ENCODE data around the gene SCN2A. TPM values are rescaled to one million over a fixed set of nuclear protein-coding genes. Genes with fewer than 3 reads are reported as not detected.
"Not testable (repeated sequence)": the region's sequence is repeated elsewhere in the genome, so short reads cannot be mapped to it uniquely, and the experiment has no call there.

The SCN2A gene
- total RNA-seq, 1 donor from 2014 or later, result 1.5 TPM

DNA sequence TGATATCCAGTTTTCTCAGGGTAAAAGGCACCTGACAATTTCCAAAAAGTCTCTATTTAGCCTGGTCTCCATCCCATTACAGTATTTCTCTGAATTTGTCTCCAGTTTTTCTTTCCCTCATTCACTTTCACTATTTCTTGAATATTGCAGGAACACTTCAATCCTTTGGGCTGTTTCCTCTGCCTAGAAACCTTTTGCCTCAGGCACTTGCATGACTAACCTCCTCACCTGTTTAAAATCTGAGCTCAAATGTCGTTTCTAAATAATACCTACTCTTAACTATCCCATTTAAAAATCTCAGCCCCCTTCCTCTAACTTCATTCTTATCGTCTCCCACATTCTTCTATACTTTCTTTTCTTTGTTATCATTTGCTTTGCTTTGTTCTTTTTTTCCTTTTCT lies 9.0 kb downstream of the SCN2A start:
- TF ChIP-seq, protein P1, sequence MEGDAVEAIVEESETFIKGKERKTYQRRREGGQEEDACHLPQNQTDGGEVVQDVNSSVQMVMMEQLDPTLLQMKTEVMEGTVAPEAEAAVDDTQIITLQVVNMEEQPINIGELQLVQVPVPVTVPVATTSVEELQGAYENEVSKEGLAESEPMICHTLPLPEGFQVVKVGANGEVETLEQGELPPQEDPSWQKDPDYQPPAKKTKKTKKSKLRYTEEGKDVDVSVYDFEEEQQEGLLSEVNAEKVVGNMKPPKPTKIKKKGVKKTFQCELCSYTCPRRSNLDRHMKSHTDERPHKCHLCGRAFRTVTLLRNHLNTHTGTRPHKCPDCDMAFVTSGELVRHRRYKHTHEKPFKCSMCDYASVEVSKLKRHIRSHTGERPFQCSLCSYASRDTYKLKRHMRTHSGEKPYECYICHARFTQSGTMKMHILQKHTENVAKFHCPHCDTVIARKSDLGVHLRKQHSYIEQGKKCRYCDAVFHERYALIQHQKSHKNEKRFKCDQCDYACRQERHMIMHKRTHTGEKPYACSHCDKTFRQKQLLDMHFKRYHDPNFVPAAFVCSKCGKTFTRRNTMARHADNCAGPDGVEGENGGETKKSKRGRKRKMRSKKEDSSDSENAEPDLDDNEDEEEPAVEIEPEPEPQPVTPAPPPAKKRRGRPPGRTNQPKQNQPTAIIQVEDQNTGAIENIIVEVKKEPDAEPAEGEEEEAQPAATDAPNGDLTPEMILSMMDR (IDR thresholded peaks at IDR 0.05; ENCODE audit: unreplicated experiment), result no peak
- no peaks in the 10 kb centered on the region for H3K27me3 Mint-ChIP-seq (ENCODE audit: unreplicated experiment)
- no peaks in the 10 kb centered on the region for H3K9me3 Mint-ChIP-seq (ENCODE audit: unreplicated experiment)
- DNase-seq (ENCODE audit: low spot score), result no peak
- no peak overlapping the region for H3K4me3 Mint-ChIP-seq (ENCODE audit: unreplicated experiment)
- no peaks in the 10 kb centered on the region for H3K36me3 Mint-ChIP-seq (ENCODE audit: low read depth, unreplicated experiment)
- no peak overlapping the region for H3K27ac Mint-ChIP-seq (ENCODE audit: unreplicated experiment)
- H3K4me1 Mint-ChIP-seq (ENCODE audit: unreplicated experiment), result peaks cover 7% of the 10 kb centered on the region

DNA sequence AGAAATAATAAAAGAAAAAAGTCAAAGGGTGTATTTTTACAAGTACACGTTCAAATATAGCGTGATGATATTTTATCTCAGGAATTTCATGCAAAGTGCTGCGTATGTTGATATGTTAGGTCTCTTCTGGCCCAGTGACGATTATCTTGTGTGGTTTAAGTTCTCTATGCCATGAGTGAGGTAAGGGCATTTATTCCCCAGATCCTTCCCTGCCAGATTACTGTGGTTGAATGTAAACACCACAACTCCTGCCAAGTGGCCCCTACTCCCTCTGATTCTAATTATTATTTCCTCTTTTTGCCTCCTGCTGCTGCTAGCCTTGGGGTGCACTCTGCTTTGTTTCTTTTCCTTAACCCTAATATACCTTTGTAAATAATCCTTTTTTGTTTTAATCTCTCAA lies 12.2 kb downstream of the SCN2A start:
- no peaks in the 10 kb centered on the region for H3K9me3 Mint-ChIP-seq (ENCODE audit: unreplicated experiment)
- no peaks in the 10 kb centered on the region for H3K27me3 Mint-ChIP-seq (ENCODE audit: unreplicated experiment)
- H3K36me3 Mint-ChIP-seq (ENCODE audit: low read depth, unreplicated experiment), result no peaks in the 10 kb centered on the region
- H3K27ac Mint-ChIP-seq (ENCODE audit: unreplicated experiment), result no peak overlapping the region
- no peak overlapping the region for H3K4me3 Mint-ChIP-seq (ENCODE audit: unreplicated experiment)
- no peak for DNase-seq (ENCODE audit: low spot score)
- TF ChIP-seq, protein P1 (IDR thresholded peaks at IDR 0.05; ENCODE audit: unreplicated experiment), result no peak
- H3K4me1 Mint-ChIP-seq (ENCODE audit: unreplicated experiment), result peaks cover 7% of the 10 kb centered on the region

DNA sequence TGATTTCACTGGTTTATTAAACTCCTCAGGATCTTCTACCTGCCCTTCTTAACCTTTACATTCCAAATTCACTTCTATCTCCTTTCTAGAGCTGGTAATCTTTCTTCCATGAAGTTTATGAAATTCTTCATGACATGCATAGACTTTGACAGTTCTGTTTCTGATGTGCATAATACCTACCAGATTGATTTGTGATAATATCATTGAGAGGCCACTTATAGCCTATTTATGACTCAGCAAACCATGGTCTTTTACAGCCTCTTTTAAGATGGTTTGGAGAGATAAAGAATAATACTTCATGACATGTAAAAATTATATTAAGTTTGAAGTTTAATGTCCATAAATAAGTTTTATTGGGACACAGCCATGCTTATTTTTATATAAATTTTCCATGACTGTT lies 14.0 kb downstream of the SCN2A start:
- no peaks in the 10 kb centered on the region for H3K27me3 Mint-ChIP-seq (ENCODE audit: unreplicated experiment)

DNA sequence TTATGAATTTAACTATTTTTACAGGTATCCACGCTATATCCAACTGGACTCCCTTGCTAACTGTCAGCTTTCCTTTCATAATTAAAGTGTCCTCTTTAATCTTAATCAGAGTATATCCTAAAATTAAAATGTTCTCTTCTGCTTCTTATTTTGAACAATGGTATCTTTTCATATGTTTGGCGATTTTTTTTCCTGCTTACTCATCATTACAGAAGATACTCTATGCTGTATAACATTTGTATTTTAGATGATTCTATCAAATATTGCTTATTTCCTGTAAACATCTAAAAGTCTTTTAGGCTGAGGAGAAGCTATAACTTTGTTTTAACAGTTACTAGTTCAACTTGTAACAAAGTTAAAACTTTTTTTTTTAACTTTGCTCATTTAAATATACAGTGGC lies 17.4 kb downstream of the SCN2A start:
- TF ChIP-seq, protein P1 (IDR thresholded peaks at IDR 0.05; ENCODE audit: unreplicated experiment), result no peak
- no peak overlapping the region for H3K4me3 Mint-ChIP-seq (ENCODE audit: unreplicated experiment)
- H3K9me3 Mint-ChIP-seq (ENCODE audit: unreplicated experiment), result no peaks in the 10 kb centered on the region
- DNase-seq (ENCODE audit: low spot score), result no peak
- H3K27ac Mint-ChIP-seq (ENCODE audit: unreplicated experiment), result no peak overlapping the region
- no peaks in the 10 kb centered on the region for H3K27me3 Mint-ChIP-seq (ENCODE audit: unreplicated experiment)
- no peaks in the 10 kb centered on the region for H3K36me3 Mint-ChIP-seq (ENCODE audit: low read depth, unreplicated experiment)
- H3K4me1 Mint-ChIP-seq (ENCODE audit: unreplicated experiment), result no peaks in the 10 kb centered on the region

More for the DNA sequence above, 14.0 kb downstream of the SCN2A start:
- Mint-ChIP-seq H3K9me3 (ENCODE audit: unreplicated experiment) (no peaks in the 10 kb centered on the region), H3K4me1 (ENCODE audit: unreplicated experiment) (peaks cover 7% of the 10 kb centered on the region), H3K4me3 (ENCODE audit: unreplicated experiment) (no peak overlapping the region), H3K36me3 (ENCODE audit: low read depth, unreplicated experiment) (no peaks in the 10 kb centered on the region), H3K27ac (ENCODE audit: unreplicated experiment) (no peak overlapping the region)
- no peak for DNase-seq (ENCODE audit: low spot score)
- TF ChIP-seq, protein P1 (IDR thresholded peaks at IDR 0.05; ENCODE audit: unreplicated experiment), result no peak

DNA sequence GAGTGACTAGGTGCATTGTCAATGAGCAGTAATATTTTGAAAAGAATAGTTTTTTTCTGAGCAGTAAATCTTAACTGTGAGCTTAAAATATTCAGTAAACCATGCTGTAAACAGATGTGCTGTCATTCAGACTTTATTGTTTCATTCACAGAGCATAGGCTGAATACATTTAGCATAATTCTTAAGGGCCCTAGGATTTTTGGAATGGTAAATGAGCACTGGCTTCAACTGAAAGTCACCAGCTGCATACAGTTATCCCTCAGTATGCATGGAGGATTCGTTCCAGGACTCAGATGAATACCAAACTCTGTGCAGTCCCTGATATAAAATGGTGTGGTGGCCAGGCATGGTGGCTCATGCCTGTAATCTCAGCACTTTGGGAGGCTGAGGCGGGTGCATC lies 21.1 kb downstream of the SCN2A start:
- H3K9me3 Mint-ChIP-seq (ENCODE audit: unreplicated experiment); H3K36me3 Mint-ChIP-seq (ENCODE audit: low read depth, unreplicated experiment); DNase-seq (ENCODE audit: low spot score); H3K27me3 Mint-ChIP-seq (ENCODE audit: unreplicated experiment); H3K27ac Mint-ChIP-seq (ENCODE audit: unreplicated experiment); H3K4me3 Mint-ChIP-seq (ENCODE audit: unreplicated experiment); H3K4me1 Mint-ChIP-seq (ENCODE audit: unreplicated experiment): not testable (repeated sequence)

DNA sequence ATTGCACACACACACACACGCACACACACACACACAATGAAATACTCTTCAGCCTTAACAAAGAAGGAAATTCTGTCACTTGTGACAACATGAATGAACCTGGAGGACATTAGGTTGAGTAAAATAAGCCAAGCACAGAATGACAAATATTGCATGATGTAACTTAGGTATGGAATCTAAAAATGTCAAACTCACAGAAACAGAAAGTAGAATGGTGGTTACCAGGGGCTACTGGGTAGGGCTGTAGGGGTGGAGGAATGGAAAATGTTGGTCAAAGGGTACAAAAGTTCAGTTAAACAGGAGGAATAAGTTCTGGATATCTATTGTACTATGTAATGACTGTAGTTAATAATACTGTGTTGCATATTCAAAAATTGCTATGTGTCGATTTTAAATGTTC lies 29.5 kb downstream of the SCN2A start:
- H3K9me3 Mint-ChIP-seq (ENCODE audit: unreplicated experiment), result no peaks in the 10 kb centered on the region

More for the DNA sequence above, 29.5 kb downstream of the SCN2A start:
- no peaks in the 10 kb centered on the region for H3K27me3 Mint-ChIP-seq (ENCODE audit: unreplicated experiment)
- no peaks in the 10 kb centered on the region for H3K36me3 Mint-ChIP-seq (ENCODE audit: low read depth, unreplicated experiment)
- no peak for DNase-seq (ENCODE audit: low spot score)
- TF ChIP-seq, protein P1 (IDR thresholded peaks at IDR 0.05; ENCODE audit: unreplicated experiment), result no peak
- H3K27ac Mint-ChIP-seq (ENCODE audit: unreplicated experiment), result no peak overlapping the region
- H3K4me1 Mint-ChIP-seq (ENCODE audit: unreplicated experiment), result no peaks in the 10 kb centered on the region
- no peak overlapping the region for H3K4me3 Mint-ChIP-seq (ENCODE audit: unreplicated experiment)

Measured in endothelial cell (in vitro differentiated cells).